HepG2 (cell line): ENCODE results near the gene MYOM1. TPM values are rescaled to one million over a fixed set of nuclear protein-coding genes. Genes with fewer than 3 reads are reported as not detected.

Experiments
- ATAC-seq: fragments of 200-7000 bp; cut with Tn5 transposase; 3 replicates; pipeline ENCODE4 v1.9.1; 2020; ENCODE audit warnings: mild to moderate bottlenecking, moderate library complexity
- BruUV-seq: library from RNA; stranded (reverse); fragments of 400-500 nt; replicated peaks from 2 replicates; lab custom pipeline; 2021; lab: Mats Ljungman, UMichigan
- CTCF ChIA-PET: fragments of 300-600 bp; formaldehyde crosslinking; extraction: SDS; loops from one replicate; lab custom pipeline; 2021; ENCODE audit warnings: low total read pairs, inconsistent platforms, low intra/inter-chr PET ratio; lab: Yijun Ruan, JAX
- POLR2A ChIA-PET: fragments of 350-600 bp; sonication (Branson Sonifier 250); formaldehyde crosslinking; loops from one replicate; lab custom pipeline; 2020; ENCODE audit warnings: antibody characterized with exemption, inconsistent platforms; lab: Yijun Ruan, JAX
- DNase-seq: peaks from one replicate; pipeline ENCODE4 v3.0.0-alpha.2; 2015; ENCODE audit warnings: low spot score
- FAIRE-seq: peaks from 3 replicates; lab custom pipeline; 2011; peaks lifted over from hg19 to GRCh38; lab: Jason Lieb, UNC
- H2AFZ ChIP-seq: one replicate; pipeline ENCODE4 v1.6.1; 2011; ENCODE audit warnings: low read length, inconsistent platforms
- H3K27ac ChIP-seq: fragments of 300-600 bp; 3 replicates; pipeline ENCODE4 v1.8.0; 2011; ENCODE audit warnings: mixed run types, mild to moderate bottlenecking, mixed read lengths, low read length, inconsistent platforms; ENCODE audit not compliant: insufficient read depth; ENCODE audit errors: extremely low read length
- H3K27me3 ChIP-seq, 2 experiments: fragments of 200-600 bp in 1 of 2; 2 replicates in 1 of 2; 3 replicates in 1 of 2; pipeline versions ENCODE4 v1.6.0 to v1.8.0; 2011; ENCODE audit warnings: low read length in 2 of 2, mild to moderate bottlenecking in 2 of 2, moderate library complexity in 2 of 2, inconsistent platforms in 1 of 2; ENCODE audit not compliant: insufficient read depth in 2 of 2, control insufficient read depth in 1 of 2
- H3K36me3 ChIP-seq, 2 experiments: fragments of 200-600 bp in 1 of 2; replicated peaks in 1 of 2; 2 replicates in 1 of 2; 3 replicates in 1 of 2; pipeline versions ENCODE4 v1.5.1 to v1.8.0; 2011; ENCODE audit warnings: low read length in 2 of 2, inconsistent platforms in 1 of 2; ENCODE audit not compliant: insufficient read depth in 2 of 2, control insufficient read depth in 1 of 2
- H3K4me1 ChIP-seq: 2 replicates; pipeline ENCODE4 v1.5.1; 2012; ENCODE audit warnings: low read length, inconsistent platforms; ENCODE audit not compliant: insufficient read depth
- H3K4me2 ChIP-seq: 2 replicates; pipeline ENCODE4 v1.6.0; 2011; ENCODE audit warnings: low read depth, low read length, inconsistent platforms
- H3K4me3 ChIP-seq, 3 experiments: fragments of 200-600 bp in 1 of 3; sonication (generic), shearing (Covaris generic) in 1 of 3; replicated peaks in 1 of 3; 2 replicates each; pipeline ENCODE4 v1.5.1; 2011 to 2016; ENCODE audit warnings: low read length in 3 of 3, inconsistent platforms in 2 of 3, low read depth in 2 of 3, mild to moderate bottlenecking in 2 of 3, control low read depth in 1 of 3, mixed read lengths in 1 of 3; ENCODE audit not compliant: insufficient read depth in 1 of 3
- H3K79me2 ChIP-seq: one replicate; pipeline ENCODE4 v1.6.1; 2011; ENCODE audit warnings: low read length, inconsistent platforms; ENCODE audit not compliant: insufficient read depth
- H3K9ac ChIP-seq: 2 replicates; pipeline ENCODE4 v1.6.0; 2011; ENCODE audit warnings: mild to moderate bottlenecking, low read depth, low read length, inconsistent platforms; ENCODE audit not compliant: insufficient read depth
- H3K9me3 ChIP-seq: 2 replicates; pipeline ENCODE4 v1.5.1; 2012; ENCODE audit warnings: mild to moderate bottlenecking, low read length
- H4K20me1 ChIP-seq: 2 replicates; pipeline ENCODE4 v1.6.0; 2011; ENCODE audit warnings: inconsistent platforms, mild to moderate bottlenecking, low read length, moderate library complexity; ENCODE audit not compliant: insufficient read depth
- AHR ChIP-seq: IDR thresholded peaks from 2 replicates; pipeline ENCODE4 v1.6.1; 2018; ENCODE audit warnings: missing genetic modification reagents, missing compliant biosample characterization
- MAFG ChIP-seq: sonication (generic); formaldehyde crosslinking; IDR thresholded peaks from 2 replicates; pipeline ENCODE4 v1.5.1; 2020; ENCODE audit warnings: mild to moderate bottlenecking, missing genetic modification reagents
- SIN3B ChIP-seq: fragments of 150-350 bp; IDR thresholded peaks from 2 replicates; pipeline ENCODE4 v1.6.1; 2014; ENCODE audit warnings: low read length
- SMYD3 ChIP-seq: sonication (generic); formaldehyde crosslinking; IDR thresholded peaks from 2 replicates; pipeline ENCODE4 v1.8.1; 2023; ENCODE audit warnings: mild to moderate bottlenecking, missing genetic modification reagents
- TCF12 ChIP-seq, 2 experiments: fragments of 450-650 bp in 1 of 2; sonication (generic) in 1 of 2; formaldehyde crosslinking in 1 of 2; IDR thresholded peaks; 2 replicates each; pipeline versions ENCODE4 v1.6.1 to v1.8.0; 2017 to 2022; ENCODE audit warnings: antibody characterized with exemption in 1 of 2, mild to moderate bottlenecking in 1 of 2, missing genetic modification reagents in 1 of 2, moderate library complexity in 1 of 2
- TOE1 ChIP-seq: sonication (generic); formaldehyde crosslinking; IDR thresholded peaks from 2 replicates; pipeline ENCODE4 v1.4.0; 2020; ENCODE audit warnings: mild to moderate bottlenecking, missing genetic modification reagents
- ZNF160 ChIP-seq: sonication (generic); formaldehyde crosslinking; IDR thresholded peaks from 2 replicates; pipeline ENCODE4 v1.8.0; 2022; ENCODE audit warnings: mild to moderate bottlenecking, inconsistent platforms, missing genetic modification reagents
- ZNF274 ChIP-seq: sonication (generic); formaldehyde crosslinking; IDR thresholded peaks from 2 replicates; pipeline ENCODE4 v1.5.1; 2020; ENCODE audit warnings: mild to moderate bottlenecking, missing genetic modification reagents
- WGBS: methylation state at CpG from one replicate; pipeline ENCODE4 v1.1.6; 2017; ENCODE audit warnings: low lambda C conversion rate; 5-methylcytosine and 5-hydroxymethylcytosine counted together
- in situ Hi-C: cut with HindIII; loops from 2 replicates; pipeline ENCODE4 v1.10.0; 2017; ENCODE audit warnings: low pct_unique_long_range_greater_than_20kb; ENCODE audit not compliant: extremely low pct_ligation_motif_present
- intact Hi-C: fragments of 100-400 bp; cut with micrococcal nuclease; formaldehyde crosslinking; loops from one replicate; pipeline ENCODE4 v1.10.0; 2022; ENCODE audit not compliant: unreplicated experiment
- polyA plus RNA-seq, 8 experiments: library from polyadenylated mRNA; depleted of rRNA in 3 of 8; stranded (reverse) in 7 of 8; unstranded in 1 of 8; fragments of >200 nt; fragmentation: Illumina TruSeq in 4 of 8; extraction: Trizol in 4 of 8; gene quantifications; 2 replicates each; pipeline versions ENCODE4 v1.2.1 to v1.2.3, GENCODE V29; 2011 to 2016; ENCODE audit warnings: low read depth in 4 of 8, missing spikeins in 1 of 8, mixed read lengths in 1 of 8; ENCODE audit not compliant: insufficient read depth in 1 of 8
- total RNA-seq, 5 experiments: library from RNA; depleted of rRNA; stranded (reverse); fragments of >200 nt; fragmentation: Illumina TruSeq; extraction: Trizol; gene quantifications; 2 replicates each; pipeline ENCODE4 v1.2.3, GENCODE V29; 2016; ENCODE audit warnings: low read depth in 1 of 5
- TF ChIP-seq, protein P1 (sequence below): IDR thresholded peaks from 2 replicates; pipeline ENCODE4 v1.6.1; 2016

Gene MYOM1
- total and polyA plus RNA-seq, 2 of the 13 experiments (the other 11 are each of a cell fraction or from before 2014, with no cell fraction given) = 0.46 to 0.98 TPM

DNA sequence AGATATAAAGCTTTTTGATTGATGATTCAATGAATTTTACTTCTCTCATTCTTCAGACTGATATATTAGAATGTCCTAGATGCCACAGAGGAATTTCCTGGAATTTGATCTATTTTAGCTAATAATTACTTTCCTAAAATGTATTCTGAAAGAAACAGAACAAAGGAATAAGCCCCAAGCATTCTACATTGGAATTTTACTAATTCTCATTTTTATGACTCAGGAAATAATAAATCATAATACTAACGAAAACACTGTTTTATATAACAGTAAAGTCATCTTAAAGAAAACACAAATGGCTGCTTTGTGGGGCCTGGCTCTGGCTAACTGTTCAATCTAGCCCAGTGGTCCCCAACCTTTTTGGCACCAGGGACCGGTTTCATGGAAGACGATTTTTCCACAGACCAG lies 138.2 kb downstream of the MYOM1 start:
- 78% methylated on average over 3 of the region's 3 CpGs for WGBS
- intact Hi-C loops (no loop called here), in situ Hi-C loops (no loop called here)
- no TSS peak for BruUV-seq
- Histone ChIP-seq H3K9me3 (no peaks in the 10 kb centered on the region), H4K20me1 (no peaks in the 10 kb centered on the region), H3K4me3 (no peak overlapping the region), H3K4me2 (no peak overlapping the region), H3K27me3 (no peaks in the 10 kb centered on the region), H3K79me2 (no peaks in the 10 kb centered on the region), H3K27ac (no peak overlapping the region), H2AFZ (no peak overlapping the region), H3K9ac (no peak overlapping the region), H3K36me3 (no peaks in the 10 kb centered on the region), H3K4me1 (peaks cover 7% of the 10 kb centered on the region)
- no peak for FAIRE-seq
- ChIA-PET CTCF (no interaction called here), POLR2A (no interaction called here)
- no peak for ATAC-seq
- TF ChIP-seq, protein P1, sequence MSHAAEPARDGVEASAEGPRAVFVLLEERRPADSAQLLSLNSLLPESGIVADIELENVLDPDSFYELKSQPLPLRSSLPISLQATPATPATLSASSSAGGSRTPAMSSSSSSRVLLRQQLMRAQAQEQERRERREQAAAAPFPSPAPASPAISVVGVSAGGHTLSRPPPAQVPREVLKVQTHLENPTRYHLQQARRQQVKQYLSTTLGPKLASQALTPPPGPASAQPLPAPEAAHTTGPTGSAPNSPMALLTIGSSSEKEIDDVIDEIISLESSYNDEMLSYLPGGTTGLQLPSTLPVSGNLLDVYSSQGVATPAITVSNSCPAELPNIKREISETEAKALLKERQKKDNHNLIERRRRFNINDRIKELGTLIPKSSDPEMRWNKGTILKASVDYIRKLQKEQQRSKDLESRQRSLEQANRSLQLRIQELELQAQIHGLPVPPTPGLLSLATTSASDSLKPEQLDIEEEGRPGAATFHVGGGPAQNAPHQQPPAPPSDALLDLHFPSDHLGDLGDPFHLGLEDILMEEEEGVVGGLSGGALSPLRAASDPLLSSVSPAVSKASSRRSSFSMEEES = no peak
- TF ChIP-seq SIN3B (no peak), AHR (CRISPR knock-in tag) (no peak), SMYD3 (no peak), MAFG (CRISPR knock-in tag) (no peak), ZNF160 (CRISPR knock-in tag) (no peak), TCF12 (IDR thresholded peaks at IDR 0.05) (no peak), TCF12 (CRISPR knock-in tag; IDR thresholded peaks at IDR 0.05) (no peak), TOE1 (no peak), ZNF274 (CRISPR knock-in tag) (no peak)
- DNase-seq = no peak
